ENCODE results near the gene WASHC2A. TPM values are rescaled to one million over a fixed set of nuclear protein-coding genes. Genes with fewer than 3 reads are reported as not detected.
"Not testable (repeated sequence)": the region's sequence is repeated elsewhere in the genome, so short reads cannot be mapped to it uniquely, and the experiment has no call there.

The WASHC2A gene
- total and polyA plus RNA-seq, 8 donors = 8.8 to 47.8 (median 22.9) TPM

DNA sequence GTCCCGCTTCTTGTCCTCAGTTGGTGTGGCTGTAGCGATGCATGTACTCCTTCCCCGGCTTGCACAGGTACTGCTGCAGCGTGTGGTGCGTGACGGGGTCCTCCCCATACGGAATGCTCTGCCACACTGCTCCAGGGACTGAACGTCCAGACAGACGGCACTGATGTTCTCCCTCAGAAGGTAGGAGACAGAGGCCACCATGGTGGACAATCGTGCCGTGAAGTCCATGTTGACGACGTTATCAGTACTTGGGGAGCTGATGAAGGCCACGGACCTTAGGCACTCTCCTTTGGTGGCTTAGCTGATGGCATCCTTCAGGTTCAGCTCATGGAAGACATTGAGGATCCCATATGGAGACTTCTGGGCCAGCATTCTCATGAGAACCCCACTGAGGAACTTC, 42.1 kb upstream of the WASHC2A start:
- H3K36me3 ChIP-seq = no peaks in the 10 kb centered on the region
- WGBS, 5 donors = 85 to 94% (median 91%) methylated on average over 6 to 14 of the region's 14 CpGs
- no peak overlapping the region for H3K27ac ChIP-seq
- intact Hi-C loops (cut with DNase I; ENCODE audit: low total_unique reads) = no loop called here
- H3K4me1 ChIP-seq = no peaks in the 10 kb centered on the region
- no peak for DNase-seq
- no peaks in the 10 kb centered on the region for H3K9me3 ChIP-seq
- TF ChIP-seq POLR2A (IDR thresholded peaks at IDR 0.05) (no peak), EP300 (IDR thresholded peaks at IDR 0.05) (no peak), POLR2AphosphoS5 (IDR thresholded peaks at IDR 0.05) (no peak)
- TF ChIP-seq, protein P1, sequence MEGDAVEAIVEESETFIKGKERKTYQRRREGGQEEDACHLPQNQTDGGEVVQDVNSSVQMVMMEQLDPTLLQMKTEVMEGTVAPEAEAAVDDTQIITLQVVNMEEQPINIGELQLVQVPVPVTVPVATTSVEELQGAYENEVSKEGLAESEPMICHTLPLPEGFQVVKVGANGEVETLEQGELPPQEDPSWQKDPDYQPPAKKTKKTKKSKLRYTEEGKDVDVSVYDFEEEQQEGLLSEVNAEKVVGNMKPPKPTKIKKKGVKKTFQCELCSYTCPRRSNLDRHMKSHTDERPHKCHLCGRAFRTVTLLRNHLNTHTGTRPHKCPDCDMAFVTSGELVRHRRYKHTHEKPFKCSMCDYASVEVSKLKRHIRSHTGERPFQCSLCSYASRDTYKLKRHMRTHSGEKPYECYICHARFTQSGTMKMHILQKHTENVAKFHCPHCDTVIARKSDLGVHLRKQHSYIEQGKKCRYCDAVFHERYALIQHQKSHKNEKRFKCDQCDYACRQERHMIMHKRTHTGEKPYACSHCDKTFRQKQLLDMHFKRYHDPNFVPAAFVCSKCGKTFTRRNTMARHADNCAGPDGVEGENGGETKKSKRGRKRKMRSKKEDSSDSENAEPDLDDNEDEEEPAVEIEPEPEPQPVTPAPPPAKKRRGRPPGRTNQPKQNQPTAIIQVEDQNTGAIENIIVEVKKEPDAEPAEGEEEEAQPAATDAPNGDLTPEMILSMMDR (IDR thresholded peaks at IDR 0.05) = no peak
- peaks cover 0 to 21% (median 5%) of the 10 kb centered on the region in 3 donors for H3K27me3 ChIP-seq
- H3K4me3 ChIP-seq = no peak overlapping the region

DNA sequence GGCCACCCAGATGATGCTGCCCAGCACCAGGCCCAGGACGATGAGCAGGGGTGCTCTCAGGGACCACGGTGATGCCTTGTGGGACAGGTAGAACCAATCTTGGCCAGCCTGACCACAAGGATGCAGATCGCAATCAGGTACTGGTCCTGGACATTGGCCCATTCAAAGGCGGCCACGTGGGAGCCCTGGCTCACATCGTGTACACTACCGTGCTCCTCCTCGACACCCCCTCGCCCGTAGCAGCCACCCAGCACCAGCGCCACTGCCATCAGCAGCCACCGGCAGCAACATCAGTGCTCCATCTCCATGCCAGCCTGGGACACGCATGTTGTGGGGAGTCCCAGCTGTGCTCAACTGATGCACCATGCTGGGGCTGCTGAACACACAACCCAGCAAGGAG, 40.6 kb upstream of the WASHC2A start:
- WGBS, 5 donors = 85 to 96% (median 92%) methylated on average over 9 to 13 of the region's 13 CpGs
- H3K27ac ChIP-seq = no peak overlapping the region
- no peak for DNase-seq
- H3K4me1 ChIP-seq = no peaks in the 10 kb centered on the region
- no peaks in the 10 kb centered on the region for H3K9me3 ChIP-seq
- TF ChIP-seq POLR2AphosphoS5 (IDR thresholded peaks at IDR 0.05) (no peak), EP300 (IDR thresholded peaks at IDR 0.05) (no peak), POLR2A (IDR thresholded peaks at IDR 0.05) (no peak)
- TF ChIP-seq, protein P1 (IDR thresholded peaks at IDR 0.05) = no peak
- H3K36me3 ChIP-seq = no peaks in the 10 kb centered on the region
- H3K4me3 ChIP-seq = no peak overlapping the region
- intact Hi-C loops (cut with DNase I; ENCODE audit: low total_unique reads) = no loop called here
- H3K27me3 ChIP-seq = peaks cover 0 to 21% (median 5%) of the 10 kb centered on the region in 3 donors

DNA sequence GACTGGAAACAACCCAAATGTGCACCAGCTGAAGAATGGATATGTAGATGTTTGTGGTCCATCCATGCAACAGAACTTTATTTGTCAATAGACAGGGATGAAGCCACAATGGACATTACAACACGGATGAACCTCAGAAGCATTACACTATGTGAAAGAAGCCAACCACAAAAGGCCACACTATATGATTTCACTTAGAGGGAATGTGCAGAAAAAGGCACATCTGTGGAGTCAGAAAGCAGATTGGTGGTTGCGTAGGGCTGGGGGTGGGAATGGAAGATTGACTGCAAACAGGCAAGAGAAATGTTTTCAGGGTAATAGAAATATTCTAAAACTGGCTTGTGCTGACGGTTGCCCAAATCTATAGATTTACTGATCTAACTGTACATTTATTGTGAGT, 34.3 kb upstream of the WASHC2A start:
- Histone ChIP-seq H3K9me3 (no peaks in the 10 kb centered on the region), H3K36me3 (no peaks in the 10 kb centered on the region), H3K4me1 (no peaks in the 10 kb centered on the region), H3K4me3 (no peak overlapping the region), H3K27ac (no peak overlapping the region), H3K27me3 (no peaks in the 10 kb centered on the region)
- WGBS, 5 donors = 59 to 72% (median 63%) methylated on average over 3 of the region's 3 CpGs
- DNase-seq = no peak
- intact Hi-C loops (cut with DNase I; ENCODE audit: low total_unique reads) = no loop called here
- TF ChIP-seq, protein P1 (IDR thresholded peaks at IDR 0.05) = no peak

DNA sequence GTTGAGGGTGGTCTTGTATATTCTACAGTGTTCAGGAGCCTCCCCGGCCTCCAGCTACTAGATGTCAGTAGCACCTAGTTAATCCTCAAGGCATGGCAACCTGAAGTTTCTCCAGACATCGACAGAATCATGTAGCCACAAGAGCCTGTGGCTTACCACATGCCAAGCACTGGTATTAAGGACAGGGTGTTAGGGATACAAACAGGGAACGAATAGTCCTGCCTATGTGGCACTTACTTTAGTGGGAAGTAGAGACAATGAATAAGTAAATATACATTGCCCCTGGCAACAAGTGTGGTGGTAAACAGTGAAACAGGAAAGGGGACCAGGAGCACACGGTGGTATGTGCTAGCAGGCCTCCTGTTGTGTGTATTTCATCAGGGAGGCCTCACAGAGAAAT, 32.4 kb upstream of the WASHC2A start:
- H3K27ac ChIP-seq; intact Hi-C loops (cut with DNase I; ENCODE audit: low total_unique reads); H3K36me3 ChIP-seq; H3K9me3 ChIP-seq; H3K4me3 ChIP-seq; H3K4me1 ChIP-seq; H3K27me3 ChIP-seq: not testable (repeated sequence)
- WGBS, 5 donors = 30 to 56% (median 38%) methylated on average over 3 to 4 of the region's 4 CpGs
- peak in 1 of 2 donors; percentile 16 for DNase-seq

DNA sequence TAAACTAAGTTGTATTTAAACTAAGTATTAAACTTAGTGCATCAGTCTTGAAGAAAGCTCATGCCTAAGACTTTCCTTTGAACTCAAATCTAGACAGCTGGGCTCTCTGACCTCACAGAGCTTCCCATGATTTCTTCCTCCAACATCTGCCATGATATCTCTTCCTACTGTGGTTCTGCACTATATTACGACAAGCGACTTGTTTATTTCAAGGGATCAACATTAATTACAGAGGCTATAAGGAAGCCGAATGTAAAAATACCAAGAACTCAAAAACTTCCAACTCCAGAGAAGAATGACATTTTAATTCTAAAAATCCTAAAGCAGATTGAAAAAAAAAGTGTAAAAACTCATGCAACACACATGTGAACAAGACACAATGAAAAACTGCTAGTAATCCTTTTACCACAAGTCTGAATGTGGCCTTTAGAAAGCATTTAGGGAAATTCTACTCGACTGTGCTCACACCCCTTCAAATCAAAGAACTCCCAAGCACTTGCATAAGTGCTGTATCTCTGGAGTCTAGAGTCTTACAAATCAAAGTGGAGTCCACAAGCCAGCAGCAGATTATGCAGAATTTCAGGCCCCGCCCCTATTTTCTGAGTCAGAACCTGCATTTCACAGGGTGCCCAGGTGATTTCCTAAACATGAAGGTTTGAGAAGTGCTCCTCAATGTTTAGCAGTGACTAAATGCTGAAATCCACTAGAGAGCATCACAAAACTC, 22.7 kb upstream of the WASHC2A start:
- TF ChIP-seq, protein P1 (IDR thresholded peaks at IDR 0.05) = no peak
- TF ChIP-seq POLR2A (IDR thresholded peaks at IDR 0.05) (no peak), POLR2AphosphoS5 (IDR thresholded peaks at IDR 0.05) (no peak), EP300 (IDR thresholded peaks at IDR 0.05) (no peak)
- H3K4me3 ChIP-seq = no peak overlapping the region
- WGBS, 5 donors = 58 to 71% (median 63%) methylated on average over 5 of the region's 5 CpGs
- DNase-seq = no peak
- intact Hi-C loops (cut with DNase I; ENCODE audit: low total_unique reads) = no loop called here
- H3K4me1 ChIP-seq = no peaks in the 10 kb centered on the region
- no peaks in the 10 kb centered on the region for H3K9me3 ChIP-seq
- H3K27ac ChIP-seq = no peak overlapping the region
- no peaks in the 10 kb centered on the region for H3K27me3 ChIP-seq
- no peaks in the 10 kb centered on the region for H3K36me3 ChIP-seq

DNA sequence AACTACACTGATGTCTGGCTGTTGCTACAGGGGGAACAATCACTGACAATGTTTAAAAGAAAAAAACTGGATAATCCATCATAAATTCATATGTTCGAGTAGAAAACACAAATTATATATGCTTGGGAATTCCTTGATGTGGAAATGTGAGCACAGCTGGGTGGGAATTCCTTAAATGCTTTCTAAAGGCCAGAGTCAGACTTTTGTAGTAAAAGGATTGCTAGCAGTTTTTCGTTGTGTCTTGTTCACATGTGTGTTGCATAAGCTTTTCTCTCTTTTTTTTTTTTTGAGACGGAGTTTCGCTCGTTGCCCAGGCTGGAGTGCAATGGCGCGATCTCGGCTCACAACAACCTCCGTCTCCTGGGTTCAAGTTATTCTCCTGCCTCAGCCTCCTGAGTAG, 21.3 kb upstream of the WASHC2A start:
- H3K4me3 ChIP-seq; H3K36me3 ChIP-seq; H3K27ac ChIP-seq; H3K4me1 ChIP-seq; DNase-seq; intact Hi-C loops (cut with DNase I; ENCODE audit: low total_unique reads); H3K9me3 ChIP-seq; H3K27me3 ChIP-seq: not testable (repeated sequence)
- 73 to 92% (median 86%) methylated on average over 9 of the region's 9 CpGs for WGBS, 5 donors

DNA sequence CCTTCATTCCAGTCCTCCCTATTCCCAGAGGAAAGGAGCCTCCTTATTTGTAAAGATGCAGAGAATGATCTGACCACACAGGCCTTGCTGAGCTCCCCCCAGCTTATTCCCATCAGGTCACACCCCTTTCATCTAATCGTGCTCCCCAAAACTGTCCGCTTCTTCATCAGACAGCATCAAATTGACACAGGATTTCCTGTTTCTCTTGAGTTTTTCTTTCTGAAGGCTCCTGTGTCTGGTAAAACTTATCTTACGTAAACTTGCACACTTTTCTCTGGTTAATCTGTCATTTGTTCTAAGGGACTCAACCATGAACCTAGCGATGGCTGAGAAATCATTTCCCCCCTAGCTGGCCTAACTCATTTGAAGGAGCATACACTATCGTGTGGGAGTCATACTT, 20.2 kb upstream of the WASHC2A start:
- H3K9me3 ChIP-seq; H3K4me3 ChIP-seq; H3K27me3 ChIP-seq; H3K27ac ChIP-seq; H3K4me1 ChIP-seq; DNase-seq; H3K36me3 ChIP-seq; intact Hi-C loops (cut with DNase I; ENCODE audit: low total_unique reads): not testable (repeated sequence)
- 70 to 88% (median 79%) methylated on average over 3 to 5 of the region's 5 CpGs for WGBS, 5 donors

Data from stomach (tissue), 9 donors.